Measurements from ENCODE around the gene RFX8.
"Not testable (repeated sequence)": the region's sequence is repeated elsewhere in the genome, so short reads cannot be mapped to it uniquely, and the experiment has no call there.

The RFX8 gene

DNA sequence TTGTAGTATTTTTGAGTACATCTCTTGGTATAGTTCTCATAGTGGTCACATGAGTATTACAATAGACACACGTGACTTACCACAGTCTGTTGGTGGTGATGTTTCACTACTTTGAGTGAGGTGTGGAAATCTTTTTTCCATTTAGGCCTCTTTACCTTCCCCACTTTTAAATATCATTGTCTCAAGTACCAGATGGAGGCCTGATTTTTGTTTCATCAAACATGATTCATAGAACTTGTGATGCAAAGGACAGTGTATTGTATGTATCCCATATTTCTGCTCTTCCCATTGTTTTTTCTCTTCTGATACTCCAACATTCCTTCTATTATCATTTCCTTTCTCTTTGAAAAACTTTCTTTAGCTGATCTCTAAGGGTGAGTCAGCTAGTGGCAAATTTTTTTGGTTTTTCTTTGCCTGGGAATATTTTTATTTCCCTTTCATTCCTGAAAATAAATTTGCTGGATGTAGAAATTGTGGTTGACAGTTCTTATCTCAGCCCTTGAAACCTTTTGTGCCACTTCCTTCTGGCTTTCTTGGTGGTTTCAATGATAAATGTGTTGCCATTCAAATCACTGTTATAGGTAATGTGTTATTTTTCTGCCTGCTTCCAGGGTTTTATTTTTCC, 32.8 kb downstream of the RFX8 start:
- no peak overlapping the region for H3K4me3 Mint-ChIP-seq
- H3K27me3 Mint-ChIP-seq = peaks cover 0 to 5% of the 10 kb centered on the region in 2 donors
- peaks cover 2 to 4% of the 10 kb centered on the region in 2 donors for H3K36me3 Mint-ChIP-seq
- no peak for DNase-seq
- H3K27ac Mint-ChIP-seq = no peak overlapping the region
- peaks cover 4 to 7% of the 10 kb centered on the region in 2 donors for H3K9me3 Mint-ChIP-seq
- peak; percentile 50 to 78 for ATAC-seq (replicated peaks)
- peaks cover 4 to 13% of the 10 kb centered on the region in 2 donors for H3K4me1 Mint-ChIP-seq

GRCh38 chr2:101440127-101440738, 34.7 kb downstream of the RFX8 start:
- peaks cover 3 to 7% of the 10 kb centered on the region in 2 donors for H3K9me3 Mint-ChIP-seq
- peaks cover 2 to 13% of the 10 kb centered on the region in 2 donors for H3K4me1 Mint-ChIP-seq
- H3K36me3 Mint-ChIP-seq = peaks cover 2 to 3% of the 10 kb centered on the region in 2 donors
- H3K27me3 Mint-ChIP-seq = peaks cover 0 to 5% of the 10 kb centered on the region in 2 donors
- H3K27ac Mint-ChIP-seq = no peak overlapping the region
- ATAC-seq (replicated peaks) = no peak
- no peak for DNase-seq
- H3K4me3 Mint-ChIP-seq = no peak overlapping the region

DNA sequence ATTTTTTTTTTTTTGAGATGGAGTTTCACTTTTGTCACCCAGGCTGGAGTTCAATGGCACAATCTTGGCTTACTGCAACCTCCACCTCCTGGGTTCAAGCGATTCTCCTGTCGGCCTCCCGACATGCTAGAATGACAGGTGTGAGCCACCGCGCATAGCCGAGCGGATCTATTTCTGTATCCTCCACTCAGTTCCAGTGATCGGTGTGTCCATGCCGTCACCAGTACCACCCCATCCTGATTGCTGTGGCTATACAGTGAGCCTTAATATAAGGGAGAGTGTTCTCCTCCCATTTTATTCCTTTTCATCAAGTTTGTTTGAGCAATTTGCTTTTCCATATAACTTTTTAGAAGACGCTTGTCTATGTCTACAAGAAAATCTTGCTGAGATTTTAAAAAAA, 35.2 kb downstream of the RFX8 start:
- Mint-ChIP-seq H3K27me3 (peaks cover 0 to 5% of the 10 kb centered on the region in 2 donors), H3K36me3 (peaks cover 0 to 2% of the 10 kb centered on the region in 2 donors), H3K4me3 (no peak overlapping the region), H3K9me3 (peaks cover 0 to 4% of the 10 kb centered on the region in 2 donors), H3K27ac (no peak overlapping the region), H3K4me1 (peaks cover 2 to 13% of the 10 kb centered on the region in 2 donors)
- ATAC-seq (replicated peaks) = no peak
- DNase-seq = no peak

DNA sequence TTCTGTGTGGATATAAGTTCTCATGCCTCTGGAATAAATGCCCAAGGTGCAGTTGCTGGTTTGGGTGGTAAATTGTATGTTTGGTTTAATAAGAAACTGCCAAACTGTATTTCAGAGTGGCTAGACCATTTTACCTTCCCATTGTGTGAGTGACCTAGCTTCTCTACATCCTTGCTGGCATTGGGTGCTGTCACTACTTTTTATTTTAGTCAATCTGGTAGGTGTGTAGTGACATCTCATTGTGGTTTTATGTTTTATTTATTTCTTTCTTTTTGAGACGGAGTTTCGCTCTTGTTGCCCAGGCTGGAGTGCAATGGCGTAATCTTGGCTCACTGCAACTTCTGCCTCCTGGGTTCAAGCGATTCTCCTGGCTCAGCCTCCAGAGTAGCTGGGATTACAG, 36.4 kb downstream of the RFX8 start:
- ATAC-seq (replicated peaks); H3K4me3 Mint-ChIP-seq: not testable (repeated sequence)
- H3K4me1 Mint-ChIP-seq = peaks cover 2 to 13% of the 10 kb centered on the region in 2 donors

DNA sequence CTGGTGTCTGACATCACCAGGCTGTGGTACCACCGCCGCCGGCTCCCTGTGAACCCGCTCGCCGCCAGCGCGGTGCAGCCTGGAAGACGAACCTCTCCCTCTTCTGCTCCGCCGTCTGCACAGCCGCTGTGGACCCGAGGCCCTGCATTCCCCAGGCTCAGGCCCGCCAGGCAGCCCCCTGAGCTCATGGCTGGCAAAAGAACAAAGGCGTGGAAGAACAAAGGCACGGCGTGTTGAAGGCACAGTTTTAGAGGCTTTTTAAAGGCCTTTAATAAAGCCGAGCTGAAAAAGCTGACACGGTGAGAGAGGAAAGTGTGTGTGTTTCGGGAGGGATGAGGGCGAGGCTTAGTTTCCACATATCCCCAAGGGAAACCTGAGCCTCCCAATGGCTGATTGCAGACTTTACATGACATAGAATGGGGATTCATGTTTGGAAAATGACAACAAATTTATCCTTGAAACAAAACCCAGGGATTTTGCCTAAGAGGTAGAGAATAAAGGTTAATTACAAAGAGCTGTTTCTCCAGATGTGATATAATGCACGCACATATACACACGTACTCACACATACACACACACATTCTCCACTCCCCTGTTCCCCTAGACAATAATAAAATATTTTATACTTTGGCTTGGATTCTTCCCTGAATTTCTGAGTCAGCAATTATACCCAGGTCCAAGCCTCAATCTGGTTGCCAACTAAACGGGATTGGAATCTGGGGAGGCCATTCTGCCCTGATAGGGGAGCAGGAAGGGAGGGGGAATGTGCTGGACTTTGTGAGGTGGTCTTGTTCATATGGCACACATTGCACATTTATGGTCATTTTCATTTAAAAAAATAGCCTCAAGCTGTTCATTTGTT, 39.7 kb downstream of the RFX8 start:
- no peak for DNase-seq
- Mint-ChIP-seq H3K4me1 (no peaks in the 10 kb centered on the region), H3K9me3 (no peaks in the 10 kb centered on the region), H3K27ac (no peak overlapping the region), H3K36me3 (no peaks in the 10 kb centered on the region), H3K4me3 (no peak overlapping the region), H3K27me3 (peaks cover 0 to 5% of the 10 kb centered on the region in 2 donors)
- ATAC-seq (replicated peaks) = no peak

More for the DNA sequence above, 36.4 kb downstream of the RFX8 start:
- H3K9me3 Mint-ChIP-seq, DNase-seq, H3K36me3 Mint-ChIP-seq, H3K27ac Mint-ChIP-seq, H3K27me3 Mint-ChIP-seq: not testable (repeated sequence)

GRCh38 chr2:101433465-101433864, 41.4 kb downstream of the RFX8 start:
- Mint-ChIP-seq H3K27ac (no peak overlapping the region), H3K36me3 (no peaks in the 10 kb centered on the region), H3K4me3 (no peak overlapping the region), H3K27me3 (peaks cover 0 to 5% of the 10 kb centered on the region in 2 donors), H3K4me1 (no peaks in the 10 kb centered on the region), H3K9me3 (no peaks in the 10 kb centered on the region)
- DNase-seq (no peak), ATAC-seq (replicated peaks) (no peak)

DNA sequence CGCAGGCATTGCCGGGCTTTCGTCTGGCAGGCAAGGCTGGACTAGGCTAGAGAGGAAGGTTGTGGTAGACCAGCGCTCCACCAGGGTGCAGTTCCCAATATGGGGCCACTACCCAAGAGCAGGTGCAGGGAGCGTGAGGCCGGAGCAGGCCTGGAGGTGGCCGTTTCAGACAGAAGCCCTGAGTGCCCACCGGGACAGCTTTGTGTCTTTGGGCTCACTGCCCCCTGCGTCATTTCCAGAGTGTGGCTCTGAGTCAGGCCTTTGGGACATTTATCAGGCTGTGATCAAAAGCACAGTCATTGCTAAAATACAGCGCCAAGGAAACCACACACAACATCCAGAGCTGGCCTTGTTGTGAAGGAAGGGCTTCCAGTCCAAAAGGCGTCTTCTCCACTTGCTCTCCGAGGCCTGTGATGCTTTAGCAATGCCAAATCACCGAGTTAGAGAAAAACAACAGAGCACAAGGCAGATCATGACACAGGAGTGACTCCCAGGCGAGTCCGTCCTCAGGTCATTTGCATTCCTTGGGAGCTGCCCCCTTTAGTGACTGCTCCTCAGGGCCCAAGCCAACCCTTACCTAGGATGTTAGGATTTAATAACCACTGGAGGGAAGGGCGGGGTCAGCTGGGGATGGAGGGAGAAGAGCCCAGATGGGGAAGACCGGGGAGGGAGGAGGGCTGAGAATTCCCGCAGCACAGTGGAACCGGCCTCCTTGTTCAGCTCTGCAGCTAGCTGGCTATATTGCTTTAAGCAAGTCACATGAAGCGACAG, 42.3 kb downstream of the RFX8 start:
- no peaks in the 10 kb centered on the region for H3K36me3 Mint-ChIP-seq

DNA sequence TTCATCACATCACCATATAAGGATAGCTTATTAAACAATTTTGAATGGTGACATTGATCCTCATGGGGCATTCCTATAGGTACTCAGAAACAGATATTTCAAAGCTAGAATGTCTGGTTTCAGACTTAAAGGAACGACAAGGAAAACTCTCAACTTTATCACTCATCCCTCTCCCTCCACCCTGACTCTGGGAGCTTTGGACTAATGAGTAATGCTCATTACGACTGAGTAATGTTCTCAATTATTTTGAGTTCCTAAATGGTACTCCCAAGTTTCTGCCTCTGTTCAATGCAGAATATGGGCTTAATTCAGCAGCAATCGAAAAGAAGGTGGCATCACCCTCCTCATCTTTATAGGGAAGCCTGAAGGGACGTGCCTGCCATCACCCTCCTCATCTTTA, 43.4 kb downstream of the RFX8 start:
- DNase-seq (no peak), ATAC-seq (replicated peaks) (no peak)
- Mint-ChIP-seq H3K27me3 (no peaks in the 10 kb centered on the region), H3K9me3 (no peaks in the 10 kb centered on the region), H3K27ac (no peak overlapping the region), H3K4me3 (no peak overlapping the region), H3K36me3 (no peaks in the 10 kb centered on the region), H3K4me1 (no peaks in the 10 kb centered on the region)

More for the DNA sequence above, 42.3 kb downstream of the RFX8 start:
- no peak for DNase-seq
- Mint-ChIP-seq H3K4me3 (no peak overlapping the region), H3K27me3 (peaks cover 0 to 4% of the 10 kb centered on the region in 2 donors), H3K4me1 (no peaks in the 10 kb centered on the region), H3K27ac (no peak overlapping the region), H3K9me3 (no peaks in the 10 kb centered on the region)
- no peak for ATAC-seq (replicated peaks)

- H3K4me3 Mint-ChIP-seq = no peak overlapping the region
- ATAC-seq (replicated peaks) = no peak
- H3K9me3 Mint-ChIP-seq = no peaks in the 10 kb centered on the region
- no peaks in the 10 kb centered on the region for H3K4me1 Mint-ChIP-seq
- no peaks in the 10 kb centered on the region for H3K27me3 Mint-ChIP-seq
- no peak overlapping the region for H3K27ac Mint-ChIP-seq
- no peaks in the 10 kb centered on the region for H3K36me3 Mint-ChIP-seq
- DNase-seq = no peak
Observed at GRCh38 chr2:101430156-101430555, 44.8 kb downstream of the RFX8 start.

GRCh38 chr2:101429453-101429852, 45.5 kb downstream of the RFX8 start:
- ATAC-seq (replicated peaks) (no peak), DNase-seq (no peak)
- no peaks in the 10 kb centered on the region for H3K27me3 Mint-ChIP-seq
- no peak overlapping the region for H3K4me3 Mint-ChIP-seq
- H3K36me3 Mint-ChIP-seq = no peaks in the 10 kb centered on the region
- H3K27ac Mint-ChIP-seq = no peak overlapping the region
- no peaks in the 10 kb centered on the region for H3K4me1 Mint-ChIP-seq
- no peaks in the 10 kb centered on the region for H3K9me3 Mint-ChIP-seq

- no peaks in the 10 kb centered on the region for H3K27me3 Mint-ChIP-seq
Observed at GRCh38 chr2:101428422-101429176, 46.3 kb downstream of the RFX8 start.

DNA sequence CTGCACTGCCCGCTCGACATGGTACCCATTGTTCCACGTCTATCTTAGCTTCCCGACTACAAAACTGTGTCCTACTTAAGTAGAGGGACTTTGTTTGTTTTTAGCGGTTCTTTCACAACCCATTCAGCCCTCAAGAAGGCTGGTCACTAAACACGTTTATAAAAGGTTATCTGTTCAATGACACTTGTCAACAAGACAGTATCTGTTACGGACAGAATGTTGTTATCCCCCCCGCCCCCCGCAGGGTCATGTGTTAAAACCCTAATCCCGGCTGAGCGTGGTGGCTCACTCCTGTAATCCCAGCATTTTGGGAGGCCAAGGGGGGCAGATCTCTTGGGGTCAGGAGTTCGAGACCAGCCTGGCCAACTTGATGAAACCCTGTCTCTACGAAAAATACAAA, 47.2 kb downstream of the RFX8 start:
- no peaks in the 10 kb centered on the region for H3K27me3 Mint-ChIP-seq
- ATAC-seq (replicated peaks) (no peak), DNase-seq (no peak)
- H3K4me1 Mint-ChIP-seq = no peaks in the 10 kb centered on the region
- no peak overlapping the region for H3K27ac Mint-ChIP-seq
- no peak overlapping the region for H3K4me3 Mint-ChIP-seq
- H3K36me3 Mint-ChIP-seq = no peaks in the 10 kb centered on the region
- H3K9me3 Mint-ChIP-seq = no peaks in the 10 kb centered on the region

More at GRCh38 chr2:101428422-101429176, 46.3 kb downstream of the RFX8 start:
- no peak overlapping the region for H3K4me3 Mint-ChIP-seq
- no peaks in the 10 kb centered on the region for H3K9me3 Mint-ChIP-seq
- DNase-seq (no peak), ATAC-seq (replicated peaks) (no peak)
- H3K4me1 Mint-ChIP-seq = no peaks in the 10 kb centered on the region
- H3K27ac Mint-ChIP-seq = no peak overlapping the region
- no peaks in the 10 kb centered on the region for H3K36me3 Mint-ChIP-seq

- no peak for DNase-seq
- H3K36me3 Mint-ChIP-seq = no peaks in the 10 kb centered on the region
- no peak for ATAC-seq (replicated peaks)
- H3K4me1 Mint-ChIP-seq = no peaks in the 10 kb centered on the region
- no peaks in the 10 kb centered on the region for H3K9me3 Mint-ChIP-seq
- H3K27ac Mint-ChIP-seq = no peak overlapping the region
- H3K4me3 Mint-ChIP-seq = no peak overlapping the region
- H3K27me3 Mint-ChIP-seq = no peaks in the 10 kb centered on the region
Observed at GRCh38 chr2:101427240-101427639, 47.7 kb downstream of the RFX8 start.
